OCI-LY1 (cell line): ENCODE measurements around the gene UBA52.
A peak's percentile ranks its signal among the peaks of the same experiment; 100 is the strongest.

Source experiments
- H2AFZ ChIP-seq: fragments of 200-600 bp; sonication (generic), shearing (Covaris generic); 2 replicates; pipeline ENCODE4 v1.6.0; 2014; ENCODE audit warnings: antibody characterized with exemption, mild to moderate bottlenecking, low read length
- H3F3A ChIP-seq: fragments of 200-600 bp; sonication (generic), shearing (Covaris generic); 2 replicates; pipeline ENCODE4 v1.6.0; 2014; ENCODE audit warnings: mild to moderate bottlenecking, antibody characterized with exemption, low read length, moderate library complexity; ENCODE audit not compliant: insufficient read depth
- H3K27ac ChIP-seq: fragments of 200-600 bp; sonication (generic); 2 replicates; pipeline ENCODE4 v1.5.1; 2014; ENCODE audit warnings: low read length, mixed run types, mild to moderate bottlenecking, low read depth; ENCODE audit not compliant: poor library complexity, severe bottlenecking
- H3K27me3 ChIP-seq: fragments of 200-600 bp; sonication (generic); 2 replicates; pipeline ENCODE4 v1.6.0; 2014; ENCODE audit warnings: antibody characterized with exemption, mild to moderate bottlenecking, low read length, moderate library complexity; ENCODE audit not compliant: insufficient read depth
- H3K36me3 ChIP-seq: fragments of 200-600 bp; sonication (generic); 2 replicates; pipeline ENCODE4 v1.6.1; 2014; ENCODE audit warnings: mild to moderate bottlenecking, antibody characterized with exemption, low read length, moderate library complexity, mixed read lengths; ENCODE audit not compliant: insufficient read depth
- H3K4me1 ChIP-seq: fragments of 200-600 bp; sonication (generic); 2 replicates; pipeline ENCODE4 v1.5.1; 2014; ENCODE audit warnings: mild to moderate bottlenecking, low read length, moderate library complexity; ENCODE audit not compliant: insufficient read depth, severe bottlenecking
- H3K4me2 ChIP-seq: fragments of 200-600 bp; sonication (generic), shearing (Covaris generic); 2 replicates; pipeline ENCODE4 v1.6.1; 2014; ENCODE audit warnings: low read length
- H3K4me3 ChIP-seq: fragments of 200-600 bp; sonication (generic); 2 replicates; pipeline ENCODE4 v1.5.1; 2014; ENCODE audit warnings: low read length, low read depth, mild to moderate bottlenecking, mixed read lengths; ENCODE audit not compliant: poor library complexity, severe bottlenecking
- H3K79me2 ChIP-seq: fragments of 200-600 bp; shearing (Covaris generic); 2 replicates; pipeline ENCODE4 v1.6.1; 2016; ENCODE audit warnings: mixed run types, low read length, mixed read lengths; ENCODE audit not compliant: insufficient read depth
- H3K9ac ChIP-seq: fragments of 200-600 bp; sonication (generic), shearing (Covaris generic); 2 replicates; pipeline ENCODE4 v1.6.1; 2014; ENCODE audit warnings: mild to moderate bottlenecking, low read length, mixed read lengths
- H3K9me2 ChIP-seq: fragments of 200-600 bp; sonication (generic), shearing (Covaris generic); 2 replicates; pipeline ENCODE4 v1.6.1; 2014; ENCODE audit warnings: low read depth, mild to moderate bottlenecking, low read length, mixed read lengths
- H3K9me3 ChIP-seq: fragments of 200-600 bp; shearing (Covaris generic); 2 replicates; pipeline ENCODE4 v1.6.1; 2014; ENCODE audit warnings: low read length, mixed read lengths
- H4K20me1 ChIP-seq: fragments of 200-600 bp; sonication (generic), shearing (Covaris generic); 2 replicates; pipeline ENCODE4 v1.6.0; 2016; ENCODE audit warnings: mild to moderate bottlenecking, low read length; ENCODE audit not compliant: insufficient read depth
- CTCF ChIP-seq: fragments of 200-600 bp; sonication (generic), shearing (Covaris generic); IDR thresholded peaks from 2 replicates; pipeline ENCODE4 v1.5.1; 2017; ENCODE audit warnings: mild to moderate bottlenecking, antibody characterized with exemption, low read length, moderate library complexity, mixed read lengths
- EZH2 ChIP-seq: fragments of 200-600 bp; sonication (generic), shearing (Covaris generic); IDR thresholded peaks from 2 replicates; pipeline ENCODE4 v1.8.0; 2017; ENCODE audit warnings: borderline replicate concordance, mixed run types, mild to moderate bottlenecking, antibody characterized with exemption, low read length, moderate library complexity, mixed read lengths

Gene UBA52

GRCh38 chr19:18594096-18594823 is 22.6 kb downstream of the UBA52 start:
- no peaks in the 10 kb centered on the region for H3K79me2 ChIP-seq
- no peak overlapping the region for H2AFZ ChIP-seq
- no peaks in the 10 kb centered on the region for H4K20me1 ChIP-seq
- H3K9ac ChIP-seq, result peak overlapping the region; percentile 61
- no peaks in the 10 kb centered on the region for H3K9me2 ChIP-seq
- no peaks in the 10 kb centered on the region; the same call in 1 of the 2 replicates for H3K27me3 ChIP-seq
- no peaks in the 10 kb centered on the region for H3K36me3 ChIP-seq
- H3K4me3 ChIP-seq, result peak overlapping the region; percentile 61
- peak overlapping the region; percentile 43 for H3K27ac ChIP-seq
- H3K4me2 ChIP-seq, result peak overlapping the region; percentile 94
- no peak for TF ChIP-seq EZH2
- TF ChIP-seq CTCF, result peak; percentile 83
- peaks cover 36% of the 10 kb centered on the region for H3K4me1 ChIP-seq
- no peaks in the 10 kb centered on the region for H3F3A ChIP-seq
- no peaks in the 10 kb centered on the region for H3K9me3 ChIP-seq

- peak overlapping the region; percentile 61 for H3K4me3 ChIP-seq
- no peak overlapping the region for H3K27ac ChIP-seq
- H3K79me2 ChIP-seq, result no peaks in the 10 kb centered on the region
- H3K9ac ChIP-seq, result peak overlapping the region; percentile 61; the same call in 1 of the 2 replicates
- no peaks in the 10 kb centered on the region for H3K9me3 ChIP-seq
- H2AFZ ChIP-seq, result no peak overlapping the region
- no peaks in the 10 kb centered on the region for H3F3A ChIP-seq
- peaks cover 5% of the 10 kb centered on the region; the same call in 1 of the 2 replicates for H3K27me3 ChIP-seq
- H3K4me2 ChIP-seq, result peak overlapping the region; percentile 94
- H4K20me1 ChIP-seq, result no peaks in the 10 kb centered on the region
- no peaks in the 10 kb centered on the region for H3K36me3 ChIP-seq
- TF ChIP-seq EZH2 (no peak), CTCF (no peak)
- H3K9me2 ChIP-seq, result no peaks in the 10 kb centered on the region
- peaks cover 30% of the 10 kb centered on the region for H3K4me1 ChIP-seq
Measured at GRCh38 chr19:18594824-18595373, 23.2 kb downstream of the UBA52 start.

GRCh38 chr19:18595475-18595874 is 23.8 kb downstream of the UBA52 start:
- Histone ChIP-seq H4K20me1 (no peaks in the 10 kb centered on the region), H3K4me3 (no peak overlapping the region), H3K27me3 (peaks cover 6% of the 10 kb centered on the region; the same call in 1 of the 2 replicates), H3K9ac (no peak overlapping the region), H3K27ac (no peak overlapping the region), H3K36me3 (no peaks in the 10 kb centered on the region), H3K4me1 (peaks cover 24% of the 10 kb centered on the region), H3K79me2 (no peaks in the 10 kb centered on the region), H3K9me3 (no peaks in the 10 kb centered on the region), H3K4me2 (no peak overlapping the region), H2AFZ (no peak overlapping the region), H3K9me2 (no peaks in the 10 kb centered on the region), H3F3A (no peaks in the 10 kb centered on the region)
- TF ChIP-seq EZH2 (no peak), CTCF (no peak)
